HG02571 (cell line): ENCODE results near the gene GLS2.
A peak's percentile ranks its signal among the peaks of the same experiment; 100 is the strongest.
"Not testable (repeated sequence)": the region's sequence is repeated elsewhere in the genome, so short reads cannot be mapped to it uniquely, and the experiment has no call there.

Experiments used
- ATAC-seq: cut with Tn5 transposase; IDR thresholded peaks from one replicate; pipeline ENCODE4 v1.9.1; 2021; ENCODE audit warnings: mild to moderate bottlenecking, moderate library complexity; ENCODE audit not compliant: unreplicated experiment

GLS2 gene

GRCh38 chr12:56488041-56488955, at the start of gene GLS2:
GLS2 (minus strand) TSS chr12:56488161; CDS start chr12:56488118, 43 bp downstream.
- peak; percentile 93 for ATAC-seq

- ATAC-seq: no peak
Measured at GRCh38 chr12:56537546-56537945, 49.6 kb upstream of the GLS2 start.

- ATAC-seq: no peak
Measured at GRCh38 chr12:56530390-56531055, 42.6 kb upstream of the GLS2 start.

DNA sequence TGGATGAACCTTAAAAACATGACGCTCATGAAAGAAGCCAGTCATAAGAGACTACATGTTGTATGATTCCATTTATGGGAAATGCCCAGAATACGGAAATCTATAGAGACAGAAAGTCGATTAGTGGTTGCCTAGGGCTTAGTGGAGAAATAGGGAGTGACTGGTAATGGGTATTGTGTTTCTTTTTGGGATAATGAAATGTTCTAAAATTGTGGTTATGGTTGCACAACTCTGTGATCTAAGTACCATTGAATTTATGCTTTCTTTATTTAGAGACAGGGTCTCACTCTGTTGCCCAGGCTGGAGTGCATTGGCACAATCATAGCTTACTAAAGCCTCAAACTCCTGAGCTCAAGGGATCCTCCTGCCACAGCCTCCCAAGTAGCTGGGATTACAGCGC, 41.7 kb upstream of the GLS2 start:
- ATAC-seq: no peak

DNA sequence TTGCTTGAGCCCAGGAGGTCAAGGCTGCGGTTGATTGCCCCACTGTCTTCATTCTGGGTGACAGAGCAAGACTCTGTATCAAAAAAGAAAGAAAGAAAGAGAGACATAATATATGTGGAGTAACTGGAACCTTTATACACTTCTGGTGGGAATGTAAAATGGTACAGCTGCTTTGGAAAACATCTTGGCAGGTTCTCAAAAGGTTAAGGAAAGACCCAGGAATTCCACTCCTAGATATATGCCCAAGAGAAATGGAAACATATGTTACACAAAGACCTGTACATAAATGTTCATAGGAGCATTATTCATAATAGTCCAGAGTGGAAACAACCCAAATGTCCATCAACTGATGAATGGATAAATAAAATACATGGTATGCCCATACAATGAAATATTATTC, 40.9 kb upstream of the GLS2 start:
- ATAC-seq: no peak

DNA sequence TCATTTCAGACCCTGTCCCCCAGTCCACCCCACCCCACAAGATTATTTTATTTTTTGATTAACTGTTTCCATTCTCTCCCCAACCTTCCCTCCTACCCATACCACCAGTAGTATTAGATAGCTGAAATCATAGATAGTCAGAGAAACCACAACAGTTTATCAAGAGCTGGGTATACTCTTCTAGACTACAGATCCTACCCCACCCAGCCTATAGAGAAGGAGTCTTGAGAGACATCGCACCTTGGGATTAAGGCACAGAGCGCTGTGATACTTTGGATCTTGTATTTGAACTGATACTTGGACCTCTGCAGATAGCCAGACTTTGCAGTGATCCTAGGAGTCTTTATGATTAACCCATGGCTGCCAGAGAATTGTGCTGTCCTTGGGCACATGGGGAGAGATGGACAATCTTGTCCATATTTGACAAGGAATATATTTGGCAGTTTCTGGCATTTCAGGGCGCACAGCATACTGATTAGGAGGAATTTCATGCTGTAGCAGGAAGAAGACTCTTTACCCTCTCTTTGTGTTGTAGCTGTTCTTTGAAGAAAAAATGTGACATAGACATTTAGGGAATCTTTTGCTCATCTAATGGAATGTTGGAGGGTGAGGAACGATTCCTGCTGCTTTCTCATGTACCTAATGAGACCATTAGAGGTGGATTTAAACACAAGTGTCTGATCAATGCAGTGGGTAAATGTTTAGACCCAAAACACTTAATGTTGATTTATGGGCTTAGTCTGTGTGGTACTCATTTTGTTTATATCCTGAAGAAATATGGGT, 34.6 kb upstream of the GLS2 start:
- no peak for ATAC-seq

GRCh38 chr12:56521590-56522371, 33.8 kb upstream of the GLS2 start, which contains the start of gene RBMS2:
RBMS2 (plus strand) TSS chr12:56521820; CDS start chr12:56522024, 204 bp downstream.
- no peak for ATAC-seq

- ATAC-seq: no peak
Measured at GRCh38 chr12:56521209-56521589, 33.2 kb upstream of the GLS2 start.

GRCh38 chr12:56520506-56520905, 32.5 kb upstream of the GLS2 start:
- ATAC-seq: no peak

GRCh38 chr12:56520048-56520447, 32.1 kb upstream of the GLS2 start:
- ATAC-seq: no peak

DNA sequence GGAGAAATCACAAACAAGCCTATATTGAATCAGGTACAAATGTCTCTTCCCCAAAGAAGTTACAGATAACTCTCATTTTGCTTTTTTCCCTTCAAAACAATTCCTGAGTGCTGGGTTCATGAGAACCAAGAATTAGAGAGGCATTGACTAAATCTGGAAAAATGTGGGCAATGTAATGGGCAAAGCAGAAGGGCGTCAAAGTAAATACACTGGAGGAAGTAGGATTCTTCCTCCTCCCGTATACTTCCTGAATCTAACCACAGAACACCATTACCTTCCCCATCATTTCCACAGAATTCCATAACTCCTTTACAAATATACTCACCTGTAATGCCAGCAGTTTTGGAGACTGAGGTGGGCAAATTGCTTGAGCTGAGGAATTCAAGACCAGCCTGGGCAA, 30.6 kb upstream of the GLS2 start:
- ATAC-seq: no peak

GRCh38 chr12:56517854-56518253, 29.9 kb upstream of the GLS2 start:
- no peak for ATAC-seq

- ATAC-seq: not testable (repeated sequence)
Measured at GRCh38 chr12:56514014-56514318, 26.0 kb upstream of the GLS2 start.

DNA sequence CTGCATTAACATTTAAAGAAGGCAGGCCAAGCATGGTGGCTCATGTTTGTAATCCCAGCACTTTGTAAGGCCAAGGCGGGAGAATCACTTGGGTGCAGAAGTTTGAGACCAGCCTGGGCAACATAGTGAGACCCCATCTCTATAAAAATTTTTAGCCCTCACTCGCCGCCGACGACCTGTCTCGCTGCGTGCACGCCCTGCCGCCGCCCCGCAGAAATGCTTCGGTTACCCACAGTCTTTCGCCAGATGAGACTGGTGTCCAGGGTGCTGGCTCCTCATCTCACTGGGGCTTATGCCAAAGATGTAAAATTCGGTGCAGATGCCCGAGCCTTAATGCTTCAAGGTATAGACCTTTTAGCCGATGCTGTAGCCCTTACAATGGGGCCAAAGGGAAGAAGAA, 22.8 kb upstream of the GLS2 start:
- ATAC-seq: no peak

DNA sequence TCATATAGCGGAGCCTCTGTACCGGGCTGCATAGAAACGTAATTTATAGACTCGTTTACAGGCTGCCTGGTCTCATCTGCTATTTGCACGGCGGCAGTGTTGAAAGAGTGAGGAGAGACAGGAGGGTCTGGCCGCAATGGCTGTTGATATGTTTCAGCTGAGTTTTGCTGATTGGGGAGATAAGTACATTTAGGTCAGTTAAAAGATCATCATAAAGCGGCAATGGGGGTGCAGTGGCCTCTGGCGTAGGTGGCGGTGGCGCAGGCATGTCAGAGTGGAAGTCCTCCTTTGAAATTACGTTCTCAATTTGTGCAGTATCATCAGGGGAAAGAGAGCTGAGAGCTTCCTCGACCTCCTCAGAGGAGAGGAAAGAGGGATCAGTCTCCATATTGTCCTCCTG, 11.9 kb upstream of the GLS2 start:
- not testable (repeated sequence) for ATAC-seq

- ATAC-seq: not testable (repeated sequence)
Measured at GRCh38 chr12:56499452-56499851, 11.5 kb upstream of the GLS2 start.

DNA sequence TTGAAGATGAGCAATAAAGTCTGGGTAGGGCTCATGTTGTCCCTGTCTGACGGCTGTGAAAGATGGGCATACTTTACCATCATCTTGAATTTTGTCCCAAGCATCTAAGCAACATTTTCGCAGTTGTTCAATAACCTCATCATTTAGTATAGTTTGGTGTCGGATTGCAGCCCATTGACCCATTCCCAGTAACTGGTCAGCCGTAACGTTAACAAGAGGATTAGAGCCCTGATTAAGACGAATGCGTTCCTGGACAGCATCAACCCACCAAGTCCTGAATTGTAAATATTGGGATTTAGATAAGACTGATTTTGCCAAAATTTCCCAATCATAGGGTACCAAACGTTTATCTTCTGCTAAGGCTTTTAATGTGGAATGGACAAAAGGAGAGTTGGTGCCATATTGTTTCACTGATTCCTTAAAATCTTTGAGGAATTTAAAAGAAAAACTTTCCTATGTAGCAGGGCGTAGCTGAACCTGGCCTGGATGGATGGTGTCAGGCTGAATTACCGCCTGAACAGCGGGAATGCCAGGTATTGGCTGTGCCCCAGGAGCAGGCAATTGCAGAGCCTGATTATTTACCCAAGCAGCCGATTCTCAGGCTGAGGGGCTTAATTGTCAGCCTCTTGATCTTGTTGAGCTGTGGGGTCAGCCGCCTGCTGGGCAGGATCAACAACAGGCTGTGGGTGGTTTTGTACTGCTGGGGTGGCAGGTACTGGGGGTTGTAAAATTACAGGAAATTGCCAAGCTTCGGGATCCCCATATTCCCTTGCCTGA, 10.4 kb upstream of the GLS2 start:
- ATAC-seq: not testable (repeated sequence)

DNA sequence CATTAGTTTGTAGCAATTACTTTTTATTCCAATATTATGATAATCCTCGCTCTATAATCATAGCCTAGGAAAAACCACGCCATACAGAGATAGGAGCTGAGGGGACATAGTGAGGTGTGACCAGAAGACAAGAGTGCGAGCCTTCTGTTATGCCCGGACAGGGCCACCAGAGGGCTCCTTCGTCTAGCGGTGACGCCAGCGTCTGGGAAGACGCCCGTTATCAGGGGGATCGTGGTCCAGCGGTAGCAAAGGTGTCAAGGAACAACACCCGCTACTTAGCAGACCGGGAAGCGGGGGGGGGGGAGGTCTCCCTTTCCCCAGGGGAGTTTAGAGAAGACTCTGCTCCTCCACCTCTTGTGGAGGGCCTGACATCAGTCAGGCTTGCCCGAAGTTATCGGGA, 8.7 kb upstream of the GLS2 start:
- not testable (repeated sequence) for ATAC-seq

- not testable (repeated sequence) for ATAC-seq
Measured at GRCh38 chr12:56494481-56494880, 6.5 kb upstream of the GLS2 start.

- not testable (repeated sequence) for ATAC-seq
Measured at GRCh38 chr12:56494106-56494415, 6.1 kb upstream of the GLS2 start.
